GM12873 (cell line): ENCODE data around the gene TJP3.

Experiments used
- TF ChIP-seq, protein P1 (sequence below): IDR thresholded peaks from 2 replicates; pipeline ENCODE4 v1.5.1; 2012; ENCODE audit warnings: low read depth, mild to moderate bottlenecking, moderate library complexity, low read length, control low read depth; ENCODE audit not compliant: insufficient read depth; ENCODE audit errors: missing control alignments

TJP3 gene

DNA sequence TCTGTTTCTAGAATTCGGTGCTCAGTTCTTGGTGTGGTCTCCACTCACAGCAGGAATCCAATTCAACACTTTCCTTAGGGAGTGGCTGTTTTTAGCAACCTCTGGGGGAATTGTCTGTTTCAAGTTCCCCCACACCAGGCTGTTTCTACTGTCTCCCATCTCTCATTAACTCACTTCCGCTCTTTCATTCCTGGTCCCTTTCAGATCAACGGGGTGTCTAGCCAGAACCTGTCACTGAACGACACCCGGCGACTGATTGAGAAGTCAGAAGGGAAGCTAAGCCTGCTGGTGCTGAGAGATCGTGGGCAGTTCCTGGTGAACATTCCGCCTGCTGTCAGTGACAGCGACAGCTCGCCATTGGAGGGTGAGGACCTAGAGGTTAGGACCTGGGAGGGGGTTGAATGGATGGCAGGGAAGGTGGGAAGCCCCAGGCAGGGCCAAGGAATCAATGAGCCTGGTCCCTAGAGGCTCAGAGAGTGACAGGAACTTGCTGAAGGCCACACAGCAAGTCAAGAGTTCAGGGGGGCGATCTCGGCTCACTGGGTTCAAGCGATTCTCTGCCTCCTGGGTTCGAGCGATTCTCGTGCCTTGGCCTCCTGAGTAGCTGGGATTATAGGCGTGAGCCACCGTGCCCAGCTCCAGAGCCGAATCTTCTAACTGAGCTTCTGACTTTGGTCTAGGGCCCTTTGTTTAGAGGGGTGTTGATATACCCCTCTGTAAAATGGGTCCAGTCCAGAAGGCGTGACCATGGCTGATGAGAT is 25.5 kb downstream of the TJP3 start:
- TF ChIP-seq, protein P1, sequence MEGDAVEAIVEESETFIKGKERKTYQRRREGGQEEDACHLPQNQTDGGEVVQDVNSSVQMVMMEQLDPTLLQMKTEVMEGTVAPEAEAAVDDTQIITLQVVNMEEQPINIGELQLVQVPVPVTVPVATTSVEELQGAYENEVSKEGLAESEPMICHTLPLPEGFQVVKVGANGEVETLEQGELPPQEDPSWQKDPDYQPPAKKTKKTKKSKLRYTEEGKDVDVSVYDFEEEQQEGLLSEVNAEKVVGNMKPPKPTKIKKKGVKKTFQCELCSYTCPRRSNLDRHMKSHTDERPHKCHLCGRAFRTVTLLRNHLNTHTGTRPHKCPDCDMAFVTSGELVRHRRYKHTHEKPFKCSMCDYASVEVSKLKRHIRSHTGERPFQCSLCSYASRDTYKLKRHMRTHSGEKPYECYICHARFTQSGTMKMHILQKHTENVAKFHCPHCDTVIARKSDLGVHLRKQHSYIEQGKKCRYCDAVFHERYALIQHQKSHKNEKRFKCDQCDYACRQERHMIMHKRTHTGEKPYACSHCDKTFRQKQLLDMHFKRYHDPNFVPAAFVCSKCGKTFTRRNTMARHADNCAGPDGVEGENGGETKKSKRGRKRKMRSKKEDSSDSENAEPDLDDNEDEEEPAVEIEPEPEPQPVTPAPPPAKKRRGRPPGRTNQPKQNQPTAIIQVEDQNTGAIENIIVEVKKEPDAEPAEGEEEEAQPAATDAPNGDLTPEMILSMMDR, result no peak

DNA sequence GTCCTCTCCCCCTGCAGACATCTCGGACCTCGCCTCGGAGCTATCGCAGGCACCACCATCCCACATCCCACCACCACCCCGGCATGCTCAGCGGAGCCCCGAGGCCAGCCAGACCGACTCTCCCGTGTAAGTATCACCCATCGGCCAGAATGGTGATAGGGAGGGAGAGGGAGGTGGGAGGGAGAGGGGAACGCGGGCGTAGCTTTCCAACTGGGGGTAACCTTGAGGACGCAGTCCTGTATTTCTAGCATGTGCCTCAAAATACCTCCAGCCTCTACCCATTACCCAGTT is 26.1 kb downstream of the TJP3 start:
- TF ChIP-seq, protein P1, result no peak

DNA sequence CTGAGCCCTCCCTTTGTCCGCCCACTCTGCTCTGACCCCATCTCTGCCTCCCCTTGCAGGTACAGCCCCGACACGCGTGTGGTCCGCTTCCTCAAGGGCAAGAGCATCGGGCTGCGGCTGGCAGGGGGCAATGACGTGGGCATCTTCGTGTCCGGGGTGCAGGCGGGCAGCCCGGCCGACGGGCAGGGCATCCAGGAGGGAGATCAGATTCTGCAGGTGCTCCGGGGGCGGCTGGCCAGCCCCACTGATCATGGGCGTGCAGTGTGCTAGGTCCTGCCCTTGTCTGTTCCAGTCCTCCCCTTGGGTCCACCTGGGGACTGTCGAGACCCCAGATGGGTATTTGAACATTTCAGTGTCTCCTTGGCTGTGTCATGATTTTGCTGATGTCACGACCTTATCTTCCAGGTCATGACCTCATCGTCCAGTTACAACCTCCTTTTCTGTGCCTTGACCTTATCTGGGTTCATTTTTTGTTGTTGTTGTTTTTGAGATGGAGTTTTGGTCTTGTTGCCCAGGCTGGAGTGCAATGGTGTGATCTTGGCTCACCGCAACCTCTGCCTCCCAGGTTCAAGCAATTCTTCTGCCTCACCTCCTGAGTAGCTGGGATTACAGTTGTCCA is 28.0 kb downstream of the TJP3 start:
- TF ChIP-seq, protein P1, result no peak

DNA sequence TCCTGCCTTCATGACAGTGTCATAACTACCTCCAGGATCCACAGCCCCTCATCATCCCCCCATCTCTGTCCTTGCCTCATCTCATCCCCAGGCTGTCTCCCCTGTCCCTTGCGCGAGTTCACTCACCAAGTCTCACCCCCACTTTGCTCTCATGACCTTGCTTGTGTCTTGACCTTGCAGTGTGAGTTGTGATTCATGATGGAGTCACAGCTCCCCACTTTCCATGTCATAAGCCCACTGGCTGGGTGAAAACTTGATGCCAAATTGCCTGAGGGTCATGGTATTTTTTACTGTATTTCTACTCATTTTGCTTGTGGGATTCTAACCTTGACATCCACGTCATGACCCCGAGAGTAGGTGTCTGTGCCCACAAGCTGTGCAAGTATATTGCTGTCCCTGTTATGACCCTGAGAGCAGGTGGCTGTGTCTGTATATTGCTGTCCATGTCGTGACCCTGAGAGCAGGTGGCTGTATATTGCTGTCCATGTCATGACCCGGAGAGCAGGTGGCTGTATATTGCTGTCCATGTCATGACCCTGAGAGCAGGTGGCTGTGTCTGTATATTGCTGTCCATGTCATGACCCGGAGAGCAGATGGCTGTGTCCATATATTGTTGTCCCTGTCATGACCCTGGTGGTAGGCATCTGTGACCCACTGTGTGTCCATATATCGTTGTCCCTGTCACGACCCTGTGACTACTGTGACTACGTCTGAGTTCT is 29.5 kb downstream of the TJP3 start:
- TF ChIP-seq, protein P1, result no peak

DNA sequence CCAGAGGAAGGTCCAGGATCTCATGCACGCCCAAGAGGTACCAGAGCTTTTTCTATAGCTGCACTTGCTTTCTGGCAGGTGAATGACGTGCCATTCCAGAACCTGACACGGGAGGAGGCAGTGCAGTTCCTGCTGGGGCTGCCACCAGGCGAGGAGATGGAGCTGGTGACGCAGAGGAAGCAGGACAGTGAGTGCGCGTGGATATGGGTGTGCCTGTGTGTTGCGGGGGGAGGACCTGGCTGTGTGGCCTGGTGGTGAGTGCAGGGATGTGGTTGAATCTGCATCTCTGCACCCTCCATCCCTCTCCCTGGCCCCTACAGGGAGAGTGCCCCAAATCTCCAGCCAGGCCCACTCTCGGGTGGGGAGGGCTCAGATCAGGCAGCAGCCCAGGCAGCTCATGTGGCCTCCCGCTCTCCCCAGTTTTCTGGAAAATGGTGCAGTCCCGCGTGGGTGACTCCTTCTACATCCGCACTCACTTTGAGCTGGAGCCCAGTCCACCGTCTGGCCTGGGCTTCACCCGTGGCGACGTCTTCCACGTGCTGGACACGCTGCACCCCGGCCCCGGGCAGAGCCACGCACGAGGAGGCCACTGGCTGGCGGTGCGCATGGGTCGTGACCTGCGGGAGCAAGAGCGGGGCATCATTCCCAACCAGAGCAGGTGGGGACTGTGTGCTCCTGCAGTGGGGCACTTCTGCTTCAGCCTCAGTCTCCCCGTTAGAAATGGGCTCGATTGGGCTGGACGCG is 30.5 kb downstream of the TJP3 start:
- TF ChIP-seq, protein P1, result no peak

DNA sequence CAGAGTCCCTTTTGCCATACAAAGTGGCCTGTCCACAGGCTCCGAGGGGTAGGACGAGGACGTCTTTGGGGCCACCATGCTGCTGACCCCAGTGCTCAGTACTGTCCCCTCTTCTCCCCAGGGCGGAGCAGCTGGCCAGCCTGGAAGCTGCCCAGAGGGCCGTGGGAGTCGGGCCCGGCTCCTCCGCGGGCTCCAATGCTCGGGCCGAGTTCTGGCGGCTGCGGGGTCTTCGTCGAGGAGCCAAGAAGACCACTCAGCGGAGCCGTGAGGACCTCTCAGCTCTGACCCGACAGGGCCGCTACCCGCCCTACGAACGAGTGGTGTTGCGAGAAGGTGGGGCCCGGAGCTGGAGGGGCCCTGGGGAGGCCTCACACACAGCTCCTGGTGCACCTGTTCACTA is 32.2 kb downstream of the TJP3 start:
- TF ChIP-seq, protein P1, result no peak

DNA sequence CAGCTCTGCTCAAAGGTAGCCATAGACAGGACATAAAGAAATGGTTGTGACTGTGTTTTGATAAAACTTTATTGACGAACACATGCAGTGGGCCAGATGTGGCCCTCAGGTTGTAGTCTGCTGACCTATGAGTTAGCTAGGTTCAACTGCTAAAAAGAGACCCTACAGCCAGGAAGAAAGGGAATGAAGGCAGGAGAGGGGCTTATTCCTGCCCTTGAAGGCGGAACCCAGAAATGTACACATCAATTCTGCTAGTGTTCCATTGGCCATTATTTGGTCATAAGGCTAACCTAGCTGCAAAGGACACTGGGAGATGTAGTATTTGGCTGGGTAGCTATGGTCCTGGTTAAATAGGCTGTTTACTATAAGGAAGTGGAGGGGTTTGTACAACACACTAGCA is 35.3 kb downstream of the TJP3 start:
- TF ChIP-seq, protein P1, result no peak
